Measurements from ENCODE around the gene SAXO1.
"Not testable (repeated sequence)": the region's sequence is repeated elsewhere in the genome, so short reads cannot be mapped to it uniquely, and the experiment has no call there.

SAXO1 gene, protein sequence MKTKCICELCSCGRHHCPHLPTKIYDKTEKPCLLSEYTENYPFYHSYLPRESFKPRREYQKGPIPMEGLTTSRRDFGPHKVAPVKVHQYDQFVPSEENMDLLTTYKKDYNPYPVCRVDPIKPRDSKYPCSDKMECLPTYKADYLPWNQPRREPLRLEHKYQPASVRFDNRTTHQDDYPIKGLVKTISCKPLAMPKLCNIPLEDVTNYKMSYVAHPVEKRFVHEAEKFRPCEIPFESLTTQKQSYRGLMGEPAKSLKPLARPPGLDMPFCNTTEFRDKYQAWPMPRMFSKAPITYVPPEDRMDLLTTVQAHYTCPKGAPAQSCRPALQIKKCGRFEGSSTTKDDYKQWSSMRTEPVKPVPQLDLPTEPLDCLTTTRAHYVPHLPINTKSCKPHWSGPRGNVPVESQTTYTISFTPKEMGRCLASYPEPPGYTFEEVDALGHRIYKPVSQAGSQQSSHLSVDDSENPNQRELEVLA

DNA sequence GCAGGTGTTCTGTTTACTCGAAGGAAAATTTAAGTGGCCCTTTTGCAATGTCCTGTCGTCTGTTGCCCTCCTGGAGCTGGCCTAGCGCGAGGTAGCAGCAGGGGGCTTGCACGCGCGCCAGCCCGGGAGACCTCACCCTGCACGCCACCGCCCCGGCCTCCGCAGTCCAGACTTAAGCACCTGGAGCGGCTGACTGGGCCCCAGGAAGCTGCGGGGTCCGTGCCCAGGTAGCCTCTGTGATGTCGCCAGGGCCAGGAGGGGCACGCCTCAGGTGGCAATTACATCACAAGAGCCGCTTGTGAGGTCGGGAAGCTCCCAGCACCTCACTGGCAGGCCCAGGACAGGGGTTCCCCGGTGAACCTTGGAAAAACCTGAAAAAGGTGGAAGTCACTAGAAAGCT is at the start of gene SAXO1:
Gene SAXO1, minus strand, starts transcription at position 195 of the 400 bp plus-strand sequence. CDS start 301 bp downstream, outside the sequence.
- no peak for DNase-seq

DNA sequence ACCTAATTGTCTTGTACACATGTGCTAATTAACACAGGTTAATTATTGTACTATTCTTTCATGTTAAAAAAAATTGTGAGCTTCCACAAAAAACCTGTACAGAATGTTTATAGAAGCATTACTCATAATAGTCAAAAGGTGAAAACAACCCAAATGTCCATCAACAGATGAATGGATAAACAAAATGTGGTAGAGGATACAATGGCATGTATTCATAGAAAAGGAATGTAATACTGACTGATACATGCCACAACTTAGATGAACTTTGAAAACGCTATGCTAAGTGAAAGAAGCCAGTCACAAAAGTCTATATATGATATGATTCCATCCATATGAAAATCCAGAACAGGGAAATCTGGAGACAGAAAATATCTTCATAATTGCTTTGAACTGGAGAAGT is 41.8 kb upstream of the SAXO1 start:
- DNase-seq: no peak

DNA sequence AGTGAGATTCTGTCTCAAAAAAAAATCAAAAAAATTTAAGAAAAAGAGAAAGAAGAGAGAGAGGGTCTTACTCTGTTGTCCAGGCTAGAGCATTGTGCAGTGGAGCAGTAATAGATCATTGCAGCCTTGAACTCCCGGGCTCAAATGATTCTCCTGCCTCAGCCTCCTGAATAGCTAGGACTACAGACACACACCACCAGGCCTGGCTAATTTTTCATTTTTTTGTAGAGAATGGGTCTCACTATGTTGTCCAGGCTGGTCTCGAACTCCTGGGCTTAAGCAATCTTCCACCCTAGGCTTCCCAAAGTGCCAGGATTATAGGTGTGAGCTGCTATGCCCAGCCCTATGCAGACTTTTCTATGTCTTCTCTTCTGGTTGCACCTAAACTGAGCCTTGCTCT is 41.2 kb upstream of the SAXO1 start:
- DNase-seq: no peak

DNA sequence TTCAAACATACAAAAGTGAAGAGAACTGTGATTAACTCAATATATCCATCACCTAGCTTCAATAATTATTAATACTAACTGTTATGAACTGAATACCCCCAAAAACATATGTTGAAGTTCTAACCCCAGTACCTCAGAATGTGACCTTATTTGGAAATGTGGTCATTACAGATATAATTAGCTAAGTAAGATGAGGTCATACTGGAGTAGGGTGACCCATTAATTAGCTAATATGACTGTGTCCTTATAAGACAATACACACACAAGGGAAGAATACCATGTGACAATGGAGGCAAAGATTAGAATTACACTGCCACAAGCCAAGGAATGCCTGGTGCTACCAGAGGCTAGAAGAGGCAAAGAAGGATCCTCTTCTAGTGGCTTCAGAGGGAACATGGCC is 24.0 kb upstream of the SAXO1 start:
- DNase-seq: no peak

DNA sequence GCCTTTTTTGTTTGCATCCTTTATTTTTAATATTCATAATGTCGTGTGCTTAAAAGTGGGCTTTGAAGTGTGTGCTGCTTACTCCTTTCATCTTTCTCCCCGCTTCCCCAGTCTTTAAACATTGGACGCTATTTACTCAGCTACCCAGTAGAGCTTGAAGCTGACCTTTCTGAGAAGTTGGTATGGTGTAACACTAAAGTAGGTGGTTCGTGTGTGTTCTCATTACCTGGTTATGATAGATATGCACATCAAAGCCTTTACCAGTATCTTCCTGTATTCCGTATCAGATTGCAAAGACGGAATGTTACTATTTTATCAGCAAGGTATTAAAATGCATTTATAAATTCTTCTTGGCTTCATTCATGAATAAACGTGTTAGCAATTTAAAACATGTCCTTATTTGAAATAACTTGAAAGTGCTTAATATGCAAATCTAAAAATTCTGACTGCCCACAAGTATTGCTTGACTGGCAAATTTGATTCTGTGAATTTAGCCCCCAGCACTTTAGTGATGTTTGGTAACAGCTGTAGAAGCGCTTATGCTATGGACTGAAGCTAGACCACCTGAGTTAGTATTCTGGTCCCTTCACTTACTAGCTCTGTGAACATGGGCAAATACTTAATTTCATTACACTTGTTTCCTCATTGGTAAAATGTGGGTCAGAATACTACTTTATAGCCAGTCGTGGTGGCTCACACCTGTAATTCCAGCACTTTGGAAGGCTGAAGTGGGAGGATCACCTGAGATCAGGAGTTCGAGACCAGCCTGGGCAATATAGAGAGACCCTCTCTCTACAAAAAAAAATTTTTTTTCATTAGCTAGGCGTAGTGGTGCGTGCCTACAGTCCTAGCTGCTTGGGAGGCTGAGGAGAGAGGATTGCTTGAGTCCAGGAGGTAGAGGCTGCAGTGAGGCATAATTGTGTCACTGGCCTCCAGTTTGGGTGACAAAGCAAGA is 17.9 kb upstream of the SAXO1 start:
- peak; percentile 33 for DNase-seq

GRCh38 chr9:19049917-19050636 is 17.1 kb upstream of the SAXO1 start:
- peak; percentile 36 for DNase-seq

- DNase-seq: peak; percentile 96
Measured at GRCh38 chr9:19048966-19049916, 16.2 kb upstream of the SAXO1 start, which contains the start of gene RRAGA. RRAGA (plus strand) TSS chr9:19049427; CDS start chr9:19049660, 233 bp downstream.

- no peak for DNase-seq
Measured at GRCh38 chr9:19036611-19037010, 3.6 kb upstream of the SAXO1 start.

- DNase-seq: no peak
Measured at GRCh38 chr9:19032406-19032805, 603 bp downstream of the SAXO1 start.

DNA sequence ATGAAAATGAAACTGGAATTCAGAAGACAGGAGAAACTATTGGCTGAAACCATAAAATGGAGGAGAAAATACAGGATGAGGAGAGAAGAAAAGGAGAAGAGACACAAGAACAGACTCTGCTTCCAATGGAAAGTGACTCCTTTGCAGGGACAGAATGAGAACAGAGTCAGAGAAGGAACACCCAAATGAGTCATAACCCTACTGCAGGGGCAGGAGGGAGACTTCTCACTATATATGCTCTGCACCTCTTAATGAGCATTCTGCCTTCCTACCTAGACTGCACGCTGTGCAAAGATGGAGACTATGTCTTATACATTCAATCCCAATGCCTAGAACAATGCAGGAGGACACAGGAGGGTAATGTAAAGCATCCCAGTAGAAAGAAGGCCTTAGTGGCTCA is 2.1 kb downstream of the SAXO1 start:
- no peak for DNase-seq

DNA sequence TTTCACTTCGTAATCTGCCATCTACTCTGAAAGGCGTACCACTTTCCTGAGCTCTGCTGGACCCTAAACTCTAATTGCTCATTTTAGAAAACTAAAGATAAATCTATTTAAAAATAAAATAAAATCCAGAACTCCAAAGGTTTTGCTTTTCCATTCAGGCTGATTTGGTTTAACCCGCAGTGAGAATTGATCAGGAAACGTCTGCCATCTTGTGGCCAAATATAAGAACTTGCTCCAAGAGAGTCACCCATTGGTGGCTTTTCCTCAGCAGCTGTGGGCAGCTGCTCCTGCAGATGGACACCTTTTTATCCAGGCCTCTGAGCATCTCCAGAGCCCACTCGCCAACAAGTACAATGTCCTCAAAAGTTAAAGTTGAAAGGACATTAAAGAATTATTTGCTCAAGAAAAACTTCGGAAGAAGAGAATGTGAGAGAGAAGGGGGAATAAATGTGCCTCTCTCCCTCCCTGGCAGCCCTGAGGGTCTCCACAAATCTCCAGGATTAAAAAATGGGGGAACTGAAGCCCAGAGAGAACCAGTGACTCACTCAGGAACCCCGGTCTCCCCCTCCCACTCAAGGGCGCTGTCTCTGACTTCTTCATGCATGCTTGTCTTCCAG is 4.1 kb downstream of the SAXO1 start:
- peak; percentile 80 for DNase-seq

DNA sequence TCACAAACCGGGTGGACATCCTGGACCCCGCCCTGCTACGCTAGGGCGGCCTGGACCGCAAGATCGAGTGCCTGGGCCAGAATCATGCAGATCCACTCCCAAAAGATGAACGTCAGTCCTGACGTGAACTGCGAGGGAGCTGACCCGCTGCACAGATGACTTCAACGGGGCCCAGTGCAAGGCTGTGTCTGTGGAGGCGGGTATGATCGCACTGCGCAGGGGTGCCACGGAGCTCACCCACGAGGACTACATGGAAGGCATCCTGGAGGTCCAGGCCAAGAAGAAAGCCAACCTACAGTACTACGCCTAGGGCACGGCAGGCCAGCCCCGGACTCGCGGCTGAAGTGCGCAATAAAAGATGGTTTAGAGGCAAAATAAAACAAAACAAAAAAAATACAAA is 5.2 kb downstream of the SAXO1 start:
- DNase-seq: no peak

DNA sequence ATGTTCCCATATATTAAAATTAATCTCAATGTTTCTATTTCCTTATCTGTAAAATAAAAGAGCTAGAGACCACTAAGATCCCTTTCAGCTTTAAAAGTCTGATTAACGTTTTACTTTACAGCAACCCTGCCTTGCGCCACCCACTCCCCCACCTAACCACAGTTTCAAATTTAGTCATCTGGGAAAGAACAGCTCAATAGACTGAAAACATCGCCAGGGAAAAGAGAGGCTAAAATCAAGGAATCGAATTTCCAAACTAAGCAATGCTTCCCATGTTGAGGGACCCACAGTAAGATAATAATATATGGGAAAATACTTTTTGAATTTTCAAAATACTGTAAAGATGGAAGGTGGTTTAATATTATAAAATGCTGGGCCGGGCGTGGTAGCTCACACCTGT is 6.6 kb downstream of the SAXO1 start:
- no peak for DNase-seq

DNA sequence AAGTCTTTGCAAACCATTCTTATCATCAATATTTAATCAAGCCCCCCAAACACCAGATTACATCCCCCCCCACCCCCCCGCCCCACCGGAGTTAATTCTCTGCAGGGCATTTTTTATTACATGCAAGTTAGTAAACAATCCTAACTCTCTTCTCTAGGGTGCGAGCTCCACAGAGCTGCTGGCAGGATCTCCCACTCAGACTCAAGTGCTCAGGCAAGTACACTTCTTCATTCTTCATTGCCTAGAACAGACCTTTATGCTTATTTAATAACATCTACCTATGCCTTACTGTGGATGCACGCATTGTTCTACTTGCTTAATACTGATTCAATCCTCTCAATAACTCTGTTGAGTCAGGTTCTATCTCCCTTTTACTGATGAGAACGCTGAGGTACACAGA is 9.9 kb downstream of the SAXO1 start:
- DNase-seq: no peak

DNA sequence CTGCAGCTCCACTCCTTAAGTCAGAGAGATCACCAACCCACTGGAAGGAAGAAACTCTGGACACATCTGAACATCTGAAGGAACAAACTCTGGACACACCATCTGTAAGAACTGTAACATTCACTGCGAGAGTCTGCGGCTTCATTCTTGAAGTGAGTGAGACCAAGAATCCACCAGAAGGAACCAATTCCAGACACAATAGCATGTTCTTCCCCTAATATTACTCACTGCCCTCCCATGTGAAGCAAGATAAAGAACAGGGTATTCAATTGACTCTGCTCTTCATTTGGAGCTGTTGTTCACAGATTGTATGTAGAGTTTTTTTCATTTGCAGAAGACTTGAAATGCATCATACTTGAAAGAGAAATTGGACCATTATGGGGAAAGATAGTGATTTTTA is 10.8 kb downstream of the SAXO1 start:
- DNase-seq: no peak

GRCh38 chr9:19021649-19022048 is 11.4 kb downstream of the SAXO1 start:
- DNase-seq: not testable (repeated sequence)

GRCh38 chr9:19020886-19021455 is 12.0 kb downstream of the SAXO1 start:
- no peak for DNase-seq

DNA sequence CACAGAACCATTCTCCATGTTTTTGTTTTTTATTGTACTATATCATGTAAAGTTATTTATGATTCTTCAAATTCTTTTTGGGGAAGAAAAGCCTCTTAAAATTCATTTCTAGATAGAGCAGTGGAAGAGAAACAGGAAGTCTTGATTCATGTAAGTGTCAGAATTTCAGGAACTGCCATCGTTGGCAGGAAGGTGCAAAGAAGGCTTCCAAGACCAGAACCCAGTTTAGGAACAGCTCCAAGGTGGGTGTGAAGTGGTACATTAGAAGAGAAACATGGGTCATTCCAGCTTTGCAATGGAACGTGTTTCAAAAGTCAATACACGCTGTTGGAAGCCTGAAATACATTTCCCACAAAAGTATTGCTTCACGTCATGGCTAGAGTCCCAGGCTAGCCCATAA is 14.8 kb downstream of the SAXO1 start:
- DNase-seq: no peak

- no peak for DNase-seq
Measured at GRCh38 chr9:19009391-19009965, 23.5 kb downstream of the SAXO1 start.

- DNase-seq: no peak
Measured at GRCh38 chr9:19000133-19000532, 32.9 kb downstream of the SAXO1 start.
